Stimulated activated CD8-positive, alpha-beta memory T cell treated with anti-CD3 and anti-CD28 coated beads, Interleukin-7, amount 100 ng/mL, for 24 hours (primary cell): ENCODE data around the gene NKAIN1.
"Not testable (repeated sequence)": the region's sequence is repeated elsewhere in the genome, so short reads cannot be mapped to it uniquely, and the experiment has no call there.

ENCODE experiments used
- DNase-seq: peaks from one replicate; pipeline ENCODE4 v3.0.0-alpha.2; 2020; ENCODE audit warnings: low read depth

The NKAIN1 gene

GRCh38 chr1:31239653-31240241, at the start of gene NKAIN1:
Gene NKAIN1 (minus strand): TSS chr1:31239887. CDS start chr1:31239547, 340 bp downstream.
- no peak for DNase-seq

GRCh38 chr1:31289021-31289420, 49.3 kb upstream of the NKAIN1 start:
- DNase-seq = no peak

- not testable (repeated sequence) for DNase-seq
Measured at GRCh38 chr1:31287791-31288190, 48.1 kb upstream of the NKAIN1 start.

DNA sequence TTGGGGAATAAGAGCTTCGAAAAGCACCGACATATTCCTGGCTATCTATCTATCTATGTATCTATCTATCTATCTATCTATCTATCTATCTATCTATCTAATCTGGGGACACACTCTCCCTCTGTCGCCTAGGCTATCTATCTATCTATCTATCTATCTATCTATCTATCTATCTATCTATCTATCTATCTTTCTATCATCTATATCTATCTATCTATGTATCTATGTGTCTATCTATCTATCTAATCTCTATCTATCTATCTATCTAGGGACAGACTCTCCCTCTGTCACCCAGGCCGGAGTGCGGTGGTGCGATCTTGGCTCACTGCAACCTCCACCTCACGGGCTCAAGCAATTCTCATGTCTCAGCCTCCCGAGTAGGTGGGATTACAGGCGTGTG, 42.7 kb upstream of the NKAIN1 start:
- DNase-seq = not testable (repeated sequence)

DNA sequence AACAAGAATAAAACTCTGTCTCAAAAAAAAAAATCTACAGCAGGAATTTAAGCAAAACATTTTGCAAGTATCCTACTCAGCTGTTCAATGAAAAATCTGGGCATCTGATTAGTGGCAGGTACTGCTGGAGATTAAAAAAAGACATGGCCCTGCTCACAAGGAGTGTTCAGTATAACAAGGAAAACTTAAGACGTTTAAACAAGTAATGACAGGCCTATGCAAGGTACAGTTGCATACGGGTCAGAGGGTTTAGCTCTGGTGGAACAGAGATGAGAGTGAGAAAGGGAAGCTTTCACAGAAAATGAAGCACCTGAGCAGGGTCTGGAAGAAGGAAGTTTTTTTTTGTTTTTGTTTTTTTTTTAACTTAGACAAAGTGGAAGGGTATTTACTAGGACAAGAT, 33.9 kb upstream of the NKAIN1 start:
- no peak for DNase-seq

- DNase-seq = no peak
Measured at GRCh38 chr1:31272369-31272768, 32.7 kb upstream of the NKAIN1 start.

- DNase-seq = no peak
Measured at GRCh38 chr1:31266547-31266946, 26.9 kb upstream of the NKAIN1 start.

DNA sequence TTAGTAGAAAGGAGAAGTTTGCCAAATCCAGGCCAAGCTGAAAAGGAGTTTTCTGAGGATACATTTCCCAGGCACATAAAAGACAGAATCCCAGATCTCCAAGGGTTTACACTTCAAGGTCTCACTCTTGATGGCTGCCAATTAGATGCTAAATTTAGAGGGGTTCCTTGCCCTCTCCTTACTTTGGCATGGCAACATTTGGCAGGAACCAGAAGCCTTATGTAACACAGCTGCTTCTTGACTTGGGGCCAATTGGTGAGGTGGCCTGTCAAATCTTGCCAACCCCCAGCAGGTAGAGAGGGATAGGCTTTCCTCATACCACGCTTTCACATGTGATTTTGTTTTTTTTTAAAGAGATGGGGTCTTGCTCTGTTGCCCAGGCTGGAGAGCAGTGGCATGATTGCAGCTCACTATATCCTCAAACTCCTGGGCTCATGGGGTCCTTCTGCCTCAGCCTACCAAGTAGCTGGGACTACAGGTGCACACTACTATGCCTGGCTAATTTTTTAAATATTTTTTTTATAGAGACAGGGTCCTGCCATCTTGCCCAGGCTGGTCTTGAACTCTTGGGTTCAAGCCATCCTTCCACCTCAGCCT, 25.2 kb upstream of the NKAIN1 start:
- no peak for DNase-seq

DNA sequence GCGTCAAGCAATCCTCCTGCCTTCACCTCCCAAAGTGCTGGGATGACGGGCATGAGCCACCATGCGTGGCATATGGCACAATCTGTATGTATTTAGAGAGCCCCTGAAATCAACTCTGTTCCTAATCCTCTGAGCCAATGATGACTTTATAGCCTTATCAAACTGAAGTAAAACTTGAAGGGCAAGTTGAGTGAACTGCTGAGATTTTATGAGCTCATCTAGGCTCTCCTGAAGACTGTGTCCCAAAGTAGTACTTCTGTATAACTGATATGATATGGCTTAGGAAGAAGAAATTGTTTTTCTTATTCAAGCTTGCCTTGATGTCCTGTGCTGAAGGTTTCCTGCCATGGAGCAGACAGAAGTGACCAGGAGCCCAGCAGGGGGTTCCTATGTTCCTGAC, 23.7 kb upstream of the NKAIN1 start:
- DNase-seq = no peak

GRCh38 chr1:31262393-31262792, 22.7 kb upstream of the NKAIN1 start:
- DNase-seq = not testable (repeated sequence)

- DNase-seq = no peak
Measured at GRCh38 chr1:31261916-31262315, 22.2 kb upstream of the NKAIN1 start.

DNA sequence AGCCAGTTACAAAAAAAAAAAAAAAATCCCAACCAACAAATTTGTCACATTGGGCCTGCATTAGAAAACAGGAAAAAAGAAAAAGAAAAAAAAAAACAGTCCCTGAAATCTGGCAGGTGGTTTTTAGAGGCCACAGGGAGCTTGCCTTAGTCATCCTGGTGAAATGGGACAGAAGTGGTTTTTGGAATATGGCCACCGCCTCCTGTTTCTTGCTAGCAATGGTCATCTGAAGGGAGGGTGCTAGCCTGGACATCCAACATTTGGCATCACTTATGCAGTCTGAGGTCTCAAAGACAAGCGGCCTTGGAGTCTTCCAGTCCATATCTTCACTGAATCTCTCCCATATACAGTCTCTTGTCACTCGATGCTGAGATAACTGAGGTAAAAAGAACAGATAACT, 20.1 kb upstream of the NKAIN1 start:
- DNase-seq = no peak

GRCh38 chr1:31258581-31258980, 18.9 kb upstream of the NKAIN1 start:
- DNase-seq = no peak

DNA sequence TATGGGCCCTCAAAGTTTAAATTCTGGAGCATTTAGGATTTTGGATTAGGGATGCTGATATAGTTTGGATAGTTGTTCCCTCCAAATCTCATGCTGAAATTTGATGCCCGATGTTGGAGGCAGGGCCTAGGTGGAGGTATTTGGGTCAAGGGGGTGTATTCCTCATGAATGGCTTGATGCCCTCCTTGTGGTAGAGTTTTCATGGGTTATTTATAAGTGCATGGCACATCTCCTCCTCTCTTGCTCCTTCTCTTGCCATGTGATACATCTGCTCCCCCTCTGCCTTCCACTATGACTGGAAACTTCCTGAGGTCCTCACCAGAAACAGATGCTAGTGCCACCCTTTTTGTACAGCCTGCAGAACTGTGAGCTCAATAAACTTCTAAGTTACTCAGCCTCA, 17.5 kb upstream of the NKAIN1 start:
- DNase-seq = no peak

DNA sequence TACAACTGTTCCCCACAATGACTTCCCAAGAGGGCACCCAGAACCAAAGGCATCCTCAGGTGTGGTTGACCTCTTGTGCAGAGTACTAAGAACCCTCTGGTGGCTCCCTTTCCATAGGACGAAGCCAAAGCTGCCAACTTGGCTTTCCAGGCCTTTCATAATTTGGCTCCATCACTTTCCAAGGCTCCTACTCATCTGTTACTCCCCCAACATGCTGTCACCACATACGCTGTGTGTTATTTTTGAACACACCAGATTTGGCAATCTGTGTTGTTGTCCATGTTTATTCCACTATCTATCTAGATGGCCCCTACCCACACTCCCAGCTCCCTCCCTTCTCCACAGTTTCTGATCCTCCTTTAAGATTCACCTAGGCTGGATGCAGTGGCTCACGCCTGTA, 10.2 kb upstream of the NKAIN1 start:
- no peak for DNase-seq

DNA sequence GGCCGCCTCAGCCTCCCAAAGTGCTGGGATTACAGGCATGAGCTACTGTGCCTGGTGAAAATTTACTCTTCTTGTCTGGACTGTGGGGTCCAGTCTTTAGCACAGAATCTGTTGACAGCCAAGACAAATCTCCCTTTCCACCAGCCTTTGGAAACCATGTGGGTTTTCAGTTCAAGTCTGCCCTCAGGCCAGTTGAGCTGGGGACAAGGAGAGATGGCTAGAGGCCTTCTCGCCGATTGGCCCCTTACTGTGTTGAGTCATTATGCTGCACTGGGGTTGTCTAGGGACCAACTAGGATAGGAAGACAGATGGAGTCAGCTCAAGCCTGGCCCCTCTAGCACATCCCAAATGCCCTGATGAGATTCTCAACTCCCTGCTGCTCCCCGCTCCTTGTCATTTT, 8.6 kb upstream of the NKAIN1 start:
- DNase-seq = no peak

GRCh38 chr1:31244326-31244725, 4.6 kb upstream of the NKAIN1 start:
- no peak for DNase-seq

GRCh38 chr1:31243501-31244286, 4.0 kb upstream of the NKAIN1 start:
- DNase-seq = no peak

GRCh38 chr1:31241321-31241720, 1.6 kb upstream of the NKAIN1 start:
- DNase-seq = no peak

DNA sequence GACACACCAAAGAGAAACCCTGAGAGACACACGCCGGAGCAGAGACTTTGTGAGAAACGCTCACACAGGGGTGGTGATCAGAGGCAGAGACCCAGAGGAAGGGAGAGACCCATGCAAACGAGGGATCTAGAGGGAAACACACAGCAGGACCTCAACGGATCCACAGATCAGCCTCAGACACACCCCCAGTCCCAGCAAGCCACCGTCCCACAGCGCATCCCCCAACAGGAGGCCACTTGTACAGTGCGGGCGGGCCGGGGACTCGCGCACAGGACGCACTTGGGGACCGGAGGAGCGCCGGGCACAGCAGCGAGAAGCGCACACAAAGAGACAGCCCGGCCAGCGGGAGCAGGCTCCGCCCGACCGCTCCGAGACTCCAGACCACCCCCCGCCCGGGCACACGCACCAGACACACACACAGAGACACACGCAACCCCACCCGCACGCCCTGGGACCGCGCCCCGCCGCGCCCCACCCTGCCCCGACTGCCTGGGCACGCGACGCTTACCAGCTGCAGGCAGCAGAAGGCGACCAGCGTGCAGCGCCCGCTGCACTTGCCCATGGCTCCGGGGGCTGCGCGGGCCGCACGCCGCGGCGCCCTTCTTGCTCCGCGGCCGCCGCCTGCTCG, 587 bp downstream of the NKAIN1 start:
- DNase-seq = no peak

DNA sequence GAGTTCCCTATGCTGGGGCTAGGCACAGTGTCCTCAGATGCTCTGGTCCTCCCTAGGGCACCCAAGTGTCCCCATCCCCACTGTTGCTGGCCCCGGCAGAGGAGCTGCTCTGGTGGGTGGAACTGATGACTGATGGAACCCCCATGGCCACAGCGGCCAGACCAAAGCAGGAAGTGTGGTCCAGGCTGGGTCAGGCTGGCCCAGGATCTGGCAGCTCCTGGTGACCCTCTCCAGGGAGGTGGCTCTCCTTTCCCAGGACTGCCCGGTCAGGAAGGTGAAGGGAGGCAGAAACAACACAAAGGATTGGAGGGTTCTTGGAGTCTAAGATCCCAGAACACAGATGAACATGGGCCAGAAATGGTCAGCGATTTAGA, 1.1 kb downstream of the NKAIN1 start:
- no peak for DNase-seq

GRCh38 chr1:31234870-31235269, 4.8 kb downstream of the NKAIN1 start:
- no peak for DNase-seq

- DNase-seq = no peak
Measured at GRCh38 chr1:31234123-31234708, 5.5 kb downstream of the NKAIN1 start.
